Astrocyte of the cerebellum (primary cell): ENCODE data around the gene ALCAM.
"Not testable (repeated sequence)": the region's sequence is repeated elsewhere in the genome, so short reads cannot be mapped to it uniquely, and the experiment has no call there.

Experiments
- DNase-seq: peaks from one replicate; pipeline ENCODE4 v3.0.0-alpha.2; 2011; ENCODE audit warnings: low read depth
- H3K4me3 ChIP-seq: 2 replicates; pipeline ENCODE4 v1.5.1; 2011; ENCODE audit warnings: mild to moderate bottlenecking, low read depth, low read length, moderate library complexity
- CTCF ChIP-seq: IDR thresholded peaks from 2 replicates; pipeline ENCODE4 v1.5.1; 2012; ENCODE audit warnings: low read length, low read depth, moderate library complexity, mild to moderate bottlenecking; ENCODE audit errors: missing control alignments
- in situ Hi-C: cut with HindIII; loops from 2 replicates; pipeline ENCODE4 v1.10.0; 2017; ENCODE audit warnings: low sequenced_read_pairs

ALCAM gene

DNA sequence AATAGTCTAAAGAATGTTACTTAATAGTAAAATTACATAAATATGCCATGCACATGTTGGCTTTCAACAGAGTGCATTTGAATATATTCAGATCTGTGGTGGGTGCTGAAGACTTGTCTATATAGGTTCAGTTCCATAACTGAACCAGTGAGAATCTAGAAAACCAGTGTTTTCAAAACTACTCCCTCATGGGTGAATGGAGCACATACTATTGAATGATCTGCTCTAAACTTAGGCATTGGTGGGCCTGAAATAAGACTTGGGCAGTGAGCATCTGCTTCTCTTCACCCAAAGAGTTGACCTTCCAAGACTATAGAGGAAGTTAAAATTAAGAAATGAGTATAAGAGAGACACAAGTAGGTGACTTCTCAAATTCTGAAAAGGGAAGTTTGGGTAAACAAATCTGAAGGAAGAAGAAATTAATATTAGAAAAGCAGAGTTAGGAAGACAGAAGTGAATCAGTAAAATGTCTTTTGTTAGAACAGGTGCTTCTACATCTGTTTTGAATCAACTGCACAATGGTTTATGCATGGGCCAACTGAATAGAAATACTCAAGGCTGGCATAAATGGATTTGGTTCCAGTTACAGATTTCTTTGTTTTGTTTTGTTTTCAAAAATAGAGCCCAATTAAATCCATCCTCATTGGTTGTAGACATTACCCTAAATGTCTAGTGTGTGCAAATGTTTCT lies 19.3 kb downstream of the ALCAM start:
- in situ Hi-C loops = no loop called here
- no peak for DNase-seq
- H3K4me3 ChIP-seq = no peak overlapping the region
- no peak for TF ChIP-seq CTCF

GRCh38 chr3:105387122-105387751 lies 20.5 kb downstream of the ALCAM start:
- no peak for DNase-seq
- in situ Hi-C loops = no loop called here
- TF ChIP-seq CTCF = no peak

GRCh38 chr3:105388176-105388575 lies 21.5 kb downstream of the ALCAM start:
- H3K4me3 ChIP-seq = no peak overlapping the region
- in situ Hi-C loops = no loop called here
- no peak for TF ChIP-seq CTCF
- no peak for DNase-seq

More at GRCh38 chr3:105387122-105387751, 20.5 kb downstream of the ALCAM start:
- no peak overlapping the region for H3K4me3 ChIP-seq

GRCh38 chr3:105389759-105390158 lies 23.1 kb downstream of the ALCAM start:
- H3K4me3 ChIP-seq, DNase-seq, in situ Hi-C loops: not testable (repeated sequence)

GRCh38 chr3:105392598-105392997 lies 25.9 kb downstream of the ALCAM start:
- H3K4me3 ChIP-seq, DNase-seq, in situ Hi-C loops: not testable (repeated sequence)

GRCh38 chr3:105394177-105394576 lies 27.5 kb downstream of the ALCAM start:
- H3K4me3 ChIP-seq = no peak overlapping the region
- in situ Hi-C loops = no loop called here
- no peak for TF ChIP-seq CTCF
- no peak for DNase-seq

GRCh38 chr3:105397974-105398373 lies 31.3 kb downstream of the ALCAM start:
- in situ Hi-C loops = no loop called here
- DNase-seq = no peak
- H3K4me3 ChIP-seq = no peak overlapping the region
- TF ChIP-seq CTCF = no peak
